Mesenchymal stem cell (in vitro differentiated cells and primary cell): ENCODE data around the gene ROR2.
A peak's percentile ranks its signal among the peaks of the same experiment; 100 is the strongest.

Experiments
- DNase-seq: peaks from one replicate; pipeline ENCODE4 v3.0.0-alpha.2; 2013
- H2AFZ ChIP-seq: one replicate; pipeline ENCODE4 v1.6.1; 2013; ENCODE audit warnings: low read depth, mild to moderate bottlenecking, control low read depth, inconsistent platforms, low read length, moderate library complexity
- H2AK5ac ChIP-seq: 2 replicates; pipeline ENCODE4 v1.6.1; 2013; ENCODE audit warnings: low read length, moderate library complexity, mild to moderate bottlenecking, inconsistent platforms; ENCODE audit not compliant: severe bottlenecking
- H2BK120ac ChIP-seq: one replicate; pipeline ENCODE4 v1.6.1; 2013; ENCODE audit warnings: low read depth, mild to moderate bottlenecking, inconsistent platforms, low read length, moderate library complexity
- H2BK12ac ChIP-seq, 2 experiments: one replicate each; pipeline ENCODE4 v1.6.1; 2013; ENCODE audit warnings: inconsistent platforms in 2 of 2, low read length in 2 of 2, mild to moderate bottlenecking in 2 of 2, moderate library complexity in 2 of 2, control low read depth in 1 of 2
- H2BK15ac ChIP-seq: one replicate; pipeline ENCODE4 v1.6.1; 2013; ENCODE audit warnings: mild to moderate bottlenecking, low read depth, inconsistent platforms; ENCODE audit not compliant: poor library complexity, severe bottlenecking
- H2BK5ac ChIP-seq: 2 replicates; pipeline ENCODE4 v1.6.1; 2013; ENCODE audit warnings: low read depth, mild to moderate bottlenecking, low read length, control low read depth, inconsistent platforms; ENCODE audit not compliant: poor library complexity, severe bottlenecking
- H3K14ac ChIP-seq, 2 experiments: one replicate each; pipeline ENCODE4 v1.6.1; 2013; ENCODE audit warnings: inconsistent platforms in 2 of 2, low read length in 2 of 2, control low read depth in 1 of 2, mild to moderate bottlenecking in 1 of 2, moderate library complexity in 1 of 2
- H3K18ac ChIP-seq, 2 experiments: one replicate each; pipeline ENCODE4 v1.6.1; 2013; ENCODE audit warnings: inconsistent platforms in 2 of 2, low read length in 2 of 2, control low read depth in 1 of 2, low read depth in 1 of 2, mild to moderate bottlenecking in 1 of 2
- H3K23ac ChIP-seq, 2 experiments: one replicate each; pipeline ENCODE4 v1.6.1; 2013; ENCODE audit warnings: inconsistent platforms in 2 of 2, low read length in 2 of 2, mild to moderate bottlenecking in 2 of 2, moderate library complexity in 2 of 2, control low read depth in 1 of 2
- H3K27ac ChIP-seq: 2 replicates; pipeline ENCODE4 v1.5.1; 2013; ENCODE audit warnings: mild to moderate bottlenecking, moderate library complexity, low read length, control low read depth, inconsistent platforms; ENCODE audit not compliant: poor library complexity, severe bottlenecking
- H3K27me3 ChIP-seq, 2 experiments: 2 replicates each; pipeline versions ENCODE4 v1.6.1 to v1.7.0; 2013; ENCODE audit warnings: low read length in 2 of 2, mild to moderate bottlenecking in 2 of 2, moderate library complexity in 2 of 2, control low read depth in 1 of 2, inconsistent platforms in 1 of 2; ENCODE audit not compliant: control insufficient read depth in 1 of 2, insufficient read depth in 1 of 2
- H3K36me3 ChIP-seq, 2 experiments: 2 replicates each; pipeline versions ENCODE4 v1.6.1 to v1.7.0; 2013; ENCODE audit warnings: low read length in 2 of 2, control low read depth in 1 of 2, inconsistent platforms in 1 of 2, low read depth in 1 of 2, mild to moderate bottlenecking in 1 of 2; ENCODE audit not compliant: insufficient read depth in 2 of 2, control insufficient read depth in 1 of 2
- H3K4ac ChIP-seq, 2 experiments: one replicate each; pipeline ENCODE4 v1.6.1; 2013; ENCODE audit warnings: inconsistent platforms in 2 of 2, low read length in 2 of 2, mild to moderate bottlenecking in 2 of 2, moderate library complexity in 2 of 2, control low read depth in 1 of 2, low read depth in 1 of 2
- H3K4me1 ChIP-seq: 2 replicates; pipeline ENCODE4 v1.6.1; 2013; ENCODE audit warnings: low read depth, low read length, control low read depth; ENCODE audit not compliant: control insufficient read depth, insufficient read depth
- H3K4me2 ChIP-seq: 2 replicates; pipeline ENCODE4 v1.6.1; 2013; ENCODE audit warnings: low read length, mild to moderate bottlenecking, inconsistent platforms; ENCODE audit not compliant: poor library complexity, severe bottlenecking
- H3K4me3 ChIP-seq, 2 experiments: 2 replicates each; pipeline versions ENCODE4 v1.5.1 to v1.7.0; 2013; ENCODE audit warnings: low read length in 2 of 2, mild to moderate bottlenecking in 2 of 2, control low read depth in 1 of 2, low read depth in 1 of 2; ENCODE audit not compliant: insufficient read depth in 1 of 2
- H3K79me1 ChIP-seq: replicated peaks from 2 replicates; pipeline ENCODE4 v1.6.1; 2013; ENCODE audit warnings: mild to moderate bottlenecking, control low read depth, low read length, inconsistent platforms; ENCODE audit not compliant: poor library complexity, severe bottlenecking
- H3K9ac ChIP-seq: 2 replicates; pipeline ENCODE4 v1.7.0; 2013; ENCODE audit warnings: mild to moderate bottlenecking, low read length, moderate library complexity
- H3K9me3 ChIP-seq: 2 replicates; pipeline ENCODE4 v1.7.0; 2013; ENCODE audit warnings: mild to moderate bottlenecking, low read length; ENCODE audit not compliant: control insufficient read depth
- H4K8ac ChIP-seq: one replicate; pipeline ENCODE4 v1.6.1; 2013; ENCODE audit warnings: inconsistent platforms, mild to moderate bottlenecking, low read length, moderate library complexity
- H4K91ac ChIP-seq: one replicate; pipeline ENCODE4 v1.6.1; 2013; ENCODE audit warnings: mild to moderate bottlenecking, low read length, inconsistent platforms
- WGBS: methylation state at CpG from one replicate; pipeline ENCODE4 v1.1.7; 2013; ENCODE audit warnings: mixed read lengths; 5-methylcytosine and 5-hydroxymethylcytosine counted together

The ROR2 gene

GRCh38 chr9:91714020-91714806, 235.8 kb downstream of the ROR2 start:
- Histone ChIP-seq H3K4ac (no peak overlapping the region), H3K79me1 (no peaks in the 10 kb centered on the region), H3K14ac (no peak overlapping the region), H2BK12ac (no peak overlapping the region), H3K27ac (no peak overlapping the region), H3K4me3 (peak overlapping the region; percentile 44 to 69), H2BK120ac (no peak overlapping the region), H4K8ac (no peak overlapping the region), H3K4me2 (peak overlapping the region; percentile 41), H2AFZ (no peak overlapping the region), H2BK15ac (no peak overlapping the region), H2BK5ac (no peak overlapping the region), H3K27me3 (no peaks in the 10 kb centered on the region), H2AK5ac (no peak overlapping the region), H3K18ac (no peak overlapping the region), H4K91ac (no peak overlapping the region), H3K23ac (no peak overlapping the region), H3K4me1 (no peaks in the 10 kb centered on the region), H3K9ac (peak overlapping the region; percentile 81), H3K36me3 (peaks cover 0 to 3% of the 10 kb centered on the region in 2 experiments), H3K9me3 (peaks cover 8% of the 10 kb centered on the region)
- WGBS = 16% methylated on average over 27 of the region's 39 CpGs
- DNase-seq = peak; percentile 58

GRCh38 chr9:91712811-91713210, 237.2 kb downstream of the ROR2 start:
- Histone ChIP-seq H2AK5ac (no peak overlapping the region), H3K4me3 (no peak overlapping the region), H4K91ac (no peak overlapping the region), H2BK5ac (no peak overlapping the region), H3K4me1 (no peaks in the 10 kb centered on the region), H3K4me2 (no peak overlapping the region), H3K18ac (no peak overlapping the region), H3K9ac (no peak overlapping the region), H4K8ac (no peak overlapping the region), H3K4ac (no peak overlapping the region), H2BK120ac (no peak overlapping the region), H3K79me1 (no peaks in the 10 kb centered on the region), H3K23ac (no peak overlapping the region), H3K27me3 (no peaks in the 10 kb centered on the region), H2AFZ (no peak overlapping the region), H3K14ac (no peak overlapping the region), H3K27ac (no peak overlapping the region), H2BK15ac (no peak overlapping the region), H3K9me3 (peaks cover 8% of the 10 kb centered on the region), H3K36me3 (no peaks in the 10 kb centered on the region), H2BK12ac (no peak overlapping the region)
- DNase-seq = no peak
- 91% methylated on average over 6 of the region's 7 CpGs for WGBS

GRCh38 chr9:91711755-91712601, 238.1 kb downstream of the ROR2 start:
- H3K9me3 ChIP-seq = peaks cover 13% of the 10 kb centered on the region
- no peak overlapping the region for H3K27ac ChIP-seq
- H3K23ac ChIP-seq = no peak overlapping the region
- peak overlapping the region in 1 of 2 experiments; percentile 2 for H3K14ac ChIP-seq
- no peaks in the 10 kb centered on the region for H3K4me1 ChIP-seq
- no peak overlapping the region for H2AFZ ChIP-seq
- no peak overlapping the region for H2BK12ac ChIP-seq
- H3K79me1 ChIP-seq = no peaks in the 10 kb centered on the region
- no peak overlapping the region for H3K4me3 ChIP-seq
- no peak overlapping the region for H2BK15ac ChIP-seq
- no peak overlapping the region for H2AK5ac ChIP-seq
- peak; percentile 24 for DNase-seq
- H3K27me3 ChIP-seq = no peaks in the 10 kb centered on the region
- H4K8ac ChIP-seq = peak overlapping the region; percentile 10
- no peak overlapping the region for H2BK5ac ChIP-seq
- WGBS = 86% methylated on average over 6 of the region's 8 CpGs
- no peak overlapping the region for H3K9ac ChIP-seq
- peak overlapping the region; percentile 73 for H4K91ac ChIP-seq
- H3K18ac ChIP-seq = peak overlapping the region in 1 of 2 experiments; percentile 1
- no peak overlapping the region for H3K4ac ChIP-seq
- H3K36me3 ChIP-seq = peaks cover 0 to under 1% of the 10 kb centered on the region in 2 experiments
- H3K4me2 ChIP-seq = no peak overlapping the region
- H2BK120ac ChIP-seq = no peak overlapping the region

GRCh38 chr9:91710158-91710557, 239.9 kb downstream of the ROR2 start:
- Histone ChIP-seq H2BK120ac (no peak overlapping the region), H3K9me3 (peaks cover 22% of the 10 kb centered on the region), H3K36me3 (peaks cover 0 to 8% of the 10 kb centered on the region in 2 experiments), H2BK5ac (no peak overlapping the region), H3K23ac (no peak overlapping the region), H3K4me3 (no peak overlapping the region), H2AK5ac (no peak overlapping the region), H3K18ac (no peak overlapping the region), H4K8ac (no peak overlapping the region), H3K27me3 (no peaks in the 10 kb centered on the region), H3K79me1 (no peaks in the 10 kb centered on the region), H3K4me1 (no peaks in the 10 kb centered on the region), H3K4ac (no peak overlapping the region), H3K9ac (no peak overlapping the region), H3K27ac (no peak overlapping the region), H3K14ac (no peak overlapping the region), H2AFZ (no peak overlapping the region), H2BK15ac (no peak overlapping the region), H4K91ac (no peak overlapping the region), H2BK12ac (no peak overlapping the region), H3K4me2 (no peak overlapping the region)
- WGBS = 99% methylated on average over 6 of the region's 8 CpGs
- no peak for DNase-seq
